ENCODE results near the gene ZNF101.

ZNF101 gene

DNA sequence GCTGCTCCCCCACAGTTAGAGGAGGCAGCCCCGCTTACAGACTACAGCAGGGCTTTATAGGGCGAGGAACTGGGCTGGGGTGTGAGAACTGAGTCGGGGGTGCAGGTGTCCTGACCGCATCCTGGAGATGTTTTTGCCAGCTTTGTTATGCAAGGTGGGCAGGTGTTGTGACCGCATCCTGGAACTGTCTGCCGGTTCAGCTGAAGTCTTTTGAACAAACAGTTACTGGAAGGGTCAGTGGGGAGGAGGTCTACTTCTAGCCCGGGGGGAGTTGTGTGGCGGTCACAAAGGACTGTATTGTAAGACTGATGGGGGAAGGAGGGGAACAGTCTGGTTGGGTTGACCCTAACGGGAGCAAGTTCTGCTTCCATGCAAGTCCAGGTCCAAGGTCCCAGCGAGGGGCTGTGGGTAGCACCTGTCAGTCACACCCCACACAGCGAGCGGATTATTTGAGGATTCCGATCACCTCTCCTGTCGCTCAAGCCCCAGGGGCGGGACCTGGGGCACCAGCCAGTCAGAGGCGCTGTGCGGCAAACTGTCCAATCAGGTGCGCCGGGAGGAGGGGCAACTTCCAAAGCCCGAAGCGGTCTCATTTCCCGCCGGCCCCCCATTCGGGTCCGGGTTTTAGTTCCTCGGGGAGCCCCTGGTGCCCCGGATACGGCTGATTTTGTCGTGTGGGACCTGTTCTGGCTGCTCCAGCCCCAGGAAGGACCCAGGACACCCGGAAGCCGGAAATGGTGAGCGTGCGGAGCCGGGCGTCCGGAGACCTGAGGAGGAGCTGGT, at the start of gene ZNF101:
ZNF101 (plus strand) TSS at position 610 of the 783 bp plus-strand sequence; CDS start at position 735, 125 bp downstream.
- H3K4me3 ChIP-seq (ENCODE audit: low read depth, low read length) = peak within 1 kb of the TSS; percentile 76

DNA sequence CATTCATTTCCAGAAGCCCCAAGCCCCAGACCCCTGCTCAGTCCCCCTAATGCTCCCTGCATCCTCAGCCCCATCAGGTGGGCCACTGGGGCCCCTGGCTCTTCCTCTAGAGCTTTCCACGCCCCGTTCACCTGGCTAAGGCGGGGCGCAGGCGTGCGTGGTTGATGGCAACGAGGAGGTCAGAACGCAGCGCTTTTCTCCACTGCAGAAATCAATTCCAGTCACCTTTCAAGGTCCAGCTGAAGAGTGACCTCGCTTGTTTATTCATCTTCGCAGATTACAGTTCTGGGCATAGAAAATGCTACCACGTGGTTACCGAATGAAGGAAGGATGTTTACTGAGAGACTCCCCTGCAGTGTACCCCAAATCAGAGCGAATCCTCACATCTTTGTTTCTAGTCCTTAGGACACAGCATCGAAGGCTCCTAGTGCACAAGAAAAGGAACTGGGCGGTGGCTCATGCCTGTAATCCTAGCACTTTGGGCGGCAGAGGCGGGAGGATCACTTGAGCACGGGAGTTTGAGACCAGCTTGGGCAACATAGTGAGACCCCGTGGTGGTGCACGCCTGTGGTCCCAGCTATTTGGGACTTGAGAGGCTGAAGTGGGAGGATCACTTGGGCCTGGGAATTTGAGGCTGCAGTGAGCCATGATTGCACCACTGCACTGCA, 49.3 kb upstream of the ZNF101 start:
- peak overlapping the region; percentile 4 for H3K4me3 ChIP-seq (ENCODE audit: low read depth, low read length)

DNA sequence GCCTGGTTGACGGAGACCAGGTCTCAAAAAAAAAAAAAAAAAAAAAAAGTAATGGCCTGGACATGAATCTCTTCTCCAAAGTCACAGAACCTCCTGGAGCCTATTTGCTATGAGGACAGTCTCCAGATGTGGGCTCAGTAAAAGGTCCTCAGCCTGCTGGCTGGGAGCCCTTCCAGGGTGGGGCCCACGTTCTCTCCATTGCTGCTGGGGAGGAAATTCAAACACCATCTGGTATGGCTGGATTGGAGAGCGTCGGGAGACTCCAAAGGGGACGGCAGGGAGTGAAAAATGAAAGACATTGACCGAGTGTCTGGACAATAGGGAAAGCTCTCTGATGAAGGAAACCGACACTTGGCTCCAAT, 48.8 kb upstream of the ZNF101 start:
- H3K4me3 ChIP-seq (ENCODE audit: low read depth, low read length) = no peak overlapping the region

DNA sequence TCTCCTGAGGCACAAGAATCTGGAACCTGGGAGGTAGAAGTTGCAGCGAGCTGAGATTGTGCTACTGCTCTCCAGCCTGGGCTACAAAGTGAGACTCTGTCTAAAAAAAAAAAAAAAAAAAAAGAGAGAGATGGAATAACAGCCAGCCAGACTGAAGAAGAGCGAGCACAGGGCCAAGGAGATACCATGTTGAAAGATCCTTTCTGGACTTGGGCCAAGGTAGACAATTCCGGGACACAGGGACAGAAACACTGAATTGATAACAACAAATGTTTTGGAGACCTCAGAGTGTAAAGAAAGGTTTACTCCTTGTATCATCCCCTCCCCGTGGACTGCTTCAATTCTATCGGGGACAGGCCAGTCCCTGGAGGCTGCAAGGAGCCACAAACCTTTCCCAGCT, 45.3 kb upstream of the ZNF101 start:
- no peak overlapping the region for H3K4me3 ChIP-seq (ENCODE audit: low read depth, low read length)

DNA sequence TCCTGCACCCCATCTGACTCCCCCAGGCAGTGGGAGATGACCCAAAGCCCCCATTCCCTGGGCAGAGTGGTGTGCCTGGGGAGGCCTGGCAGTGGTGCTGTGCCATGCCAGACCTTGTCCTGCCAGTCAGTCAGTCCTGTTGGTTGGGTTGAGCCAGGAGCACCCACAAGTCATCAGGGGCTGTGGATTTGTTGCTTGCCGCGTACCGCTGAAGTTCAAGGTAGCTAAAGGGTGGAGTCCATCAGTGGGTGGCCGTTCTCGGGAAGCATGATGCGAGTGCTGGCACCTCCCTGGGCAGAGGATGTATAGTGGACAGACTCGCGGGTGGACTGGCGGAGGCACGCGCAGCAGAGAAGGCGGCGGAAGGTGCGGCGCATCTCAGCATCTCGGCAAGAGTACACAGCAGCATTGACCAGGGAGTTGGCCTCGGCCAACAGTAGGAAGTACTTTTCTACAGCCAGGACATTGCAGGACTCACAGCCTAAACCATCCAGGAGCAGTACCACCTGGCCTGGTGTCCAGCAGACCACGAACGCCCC, 44.5 kb upstream of the ZNF101 start:
- no peak overlapping the region for H3K4me3 ChIP-seq (ENCODE audit: low read depth, low read length)

DNA sequence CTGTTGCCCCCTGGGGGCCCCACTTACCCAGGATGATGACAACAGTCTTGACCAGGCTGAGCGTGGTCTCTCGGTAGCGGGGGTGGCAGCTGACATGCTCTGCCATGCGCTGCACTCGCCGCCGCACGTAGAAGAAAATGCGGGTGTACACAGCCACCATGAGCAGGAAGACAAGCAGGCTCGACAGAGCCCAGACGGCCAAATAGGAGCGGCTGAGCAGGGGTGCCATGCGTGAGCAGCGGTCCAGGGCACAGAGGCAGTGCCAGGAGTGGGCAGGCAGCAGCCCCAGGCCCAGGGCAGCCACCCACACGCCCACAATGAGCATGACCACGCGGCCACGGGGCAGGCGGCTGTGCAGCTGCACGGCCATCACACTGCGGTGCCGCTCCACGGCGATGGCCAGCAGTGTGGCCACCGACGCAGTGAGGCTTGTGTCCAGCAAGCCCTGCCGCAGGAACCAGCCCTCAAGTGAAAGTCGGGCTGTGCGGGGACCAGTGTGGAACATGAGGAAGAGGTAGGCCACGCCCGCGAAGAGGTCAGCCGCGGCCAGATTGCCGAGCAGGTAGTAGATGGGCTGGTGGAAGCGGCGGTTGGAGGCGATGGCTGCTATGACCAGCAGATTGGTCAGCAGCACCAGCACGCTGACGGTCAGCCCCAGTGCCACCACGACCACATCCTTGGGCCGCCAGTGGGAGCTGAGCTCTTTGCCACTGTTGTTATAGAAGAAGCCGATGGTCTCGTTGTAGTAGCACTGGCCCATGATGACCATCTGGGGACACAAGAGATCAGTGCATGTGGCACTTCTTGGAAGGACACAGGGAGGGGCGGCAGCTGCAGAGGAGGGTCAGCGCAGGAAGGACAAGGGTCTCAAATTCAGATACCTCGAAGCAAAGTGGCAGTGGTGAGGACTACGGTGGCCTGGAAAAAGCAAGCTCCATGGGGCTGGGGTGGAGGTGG, 41.8 kb upstream of the ZNF101 start:
- H3K4me3 ChIP-seq (ENCODE audit: low read depth, low read length) = peak overlapping the region; percentile 82

DNA sequence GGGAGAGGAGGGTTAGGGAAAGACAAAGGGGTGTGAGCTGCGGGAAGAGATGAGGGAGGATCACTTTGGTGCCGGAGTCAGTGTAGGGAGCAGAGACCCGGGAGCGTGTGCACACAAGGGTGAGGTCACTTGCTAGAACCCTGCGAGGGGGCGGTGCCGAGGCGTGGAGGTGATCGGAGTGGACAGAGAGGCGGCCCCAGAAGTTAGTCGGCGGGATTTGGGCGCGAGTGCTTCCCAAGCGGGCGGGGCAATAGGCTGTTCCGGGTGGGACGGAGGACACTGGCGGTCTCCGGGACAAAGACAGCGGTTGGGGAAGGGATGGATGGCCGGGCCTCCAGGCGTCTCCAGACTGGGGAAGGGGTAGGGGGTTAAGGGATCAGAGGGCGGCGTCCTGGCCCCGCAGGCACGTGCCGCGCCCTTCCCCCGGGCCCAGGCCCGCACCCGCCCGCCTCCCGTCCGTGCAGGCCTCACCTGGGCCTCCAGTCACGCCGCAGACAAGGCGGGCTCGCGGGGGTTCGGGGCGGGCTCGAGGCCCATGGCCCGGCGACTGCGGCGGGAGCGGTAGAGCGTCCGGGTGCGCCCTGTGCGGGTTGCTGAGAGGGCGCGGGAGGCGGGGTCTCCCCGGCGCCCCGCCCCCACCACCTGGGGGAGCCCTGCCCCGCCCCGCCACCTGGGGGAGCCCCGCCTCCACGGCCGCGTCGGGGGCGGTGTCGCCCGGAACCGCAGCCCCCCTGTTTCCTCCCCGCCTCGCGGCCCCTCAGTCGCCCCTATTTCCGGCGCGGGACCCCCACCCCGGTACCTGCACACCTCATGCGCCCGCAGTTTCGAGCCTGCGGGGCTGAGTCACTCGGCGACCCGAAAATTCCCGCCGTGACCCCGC, 40.8 kb upstream of the ZNF101 start, which contains the start of gene LPAR2:
LPAR2 (minus strand) TSS at position 600 of the 880 bp plus-strand sequence. CDS start 945 bp downstream, outside the sequence.
- H3K4me3 ChIP-seq (ENCODE audit: low read depth, low read length) = peak within 1 kb of the TSS; percentile 82

DNA sequence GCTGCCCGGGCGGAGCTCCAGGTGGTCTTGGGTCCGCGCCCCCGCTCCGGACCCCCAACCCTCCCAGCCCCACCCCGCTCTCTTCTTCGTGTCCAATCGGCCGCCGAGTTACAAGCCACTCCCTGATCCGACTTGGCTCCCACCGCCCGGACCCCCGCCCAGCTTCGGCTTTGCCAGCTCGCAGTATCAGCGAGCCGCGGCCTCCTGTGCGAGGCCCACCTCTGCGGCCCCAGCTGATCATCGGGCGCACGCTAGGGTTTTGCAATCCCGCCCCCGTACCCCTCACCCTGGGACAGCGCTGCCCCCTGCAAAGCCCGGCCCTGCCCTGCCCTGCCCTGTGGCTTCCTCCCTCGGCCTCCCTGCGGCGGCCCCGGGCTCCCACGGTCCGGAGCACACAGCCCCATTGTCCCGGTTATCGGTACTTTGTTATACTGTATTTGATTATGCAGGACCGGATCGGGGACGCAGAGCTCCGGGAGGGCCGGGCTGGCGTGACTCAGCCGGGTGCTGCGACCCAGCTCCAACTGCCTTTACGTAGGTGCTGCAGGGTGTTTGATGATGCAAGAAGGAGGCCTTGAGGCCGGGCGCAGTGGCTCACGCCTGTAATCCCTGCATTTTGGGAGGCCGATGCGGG, 40.0 kb upstream of the ZNF101 start:
- H3K4me3 ChIP-seq (ENCODE audit: low read depth, low read length) = peak overlapping the region; percentile 21

DNA sequence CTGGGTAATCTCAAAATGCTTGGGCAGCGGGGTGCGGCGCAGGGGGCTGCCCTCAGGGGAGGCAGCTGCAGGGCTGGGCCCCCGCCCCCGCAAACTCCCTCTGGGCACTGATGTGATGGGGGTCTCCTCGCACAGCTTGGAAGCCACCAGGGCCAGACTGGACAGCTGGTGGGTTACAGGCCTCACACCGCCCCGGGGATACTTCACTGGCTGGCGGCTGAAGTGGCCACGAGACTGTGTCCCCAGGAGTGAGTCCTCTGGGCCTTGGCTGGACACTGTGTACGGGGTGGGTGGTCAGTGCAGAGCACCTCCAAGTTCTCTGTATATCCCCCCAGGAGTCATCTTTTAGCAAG, 38.6 kb upstream of the ZNF101 start:
- H3K4me3 ChIP-seq (ENCODE audit: low read depth, low read length) = no peak overlapping the region

DNA sequence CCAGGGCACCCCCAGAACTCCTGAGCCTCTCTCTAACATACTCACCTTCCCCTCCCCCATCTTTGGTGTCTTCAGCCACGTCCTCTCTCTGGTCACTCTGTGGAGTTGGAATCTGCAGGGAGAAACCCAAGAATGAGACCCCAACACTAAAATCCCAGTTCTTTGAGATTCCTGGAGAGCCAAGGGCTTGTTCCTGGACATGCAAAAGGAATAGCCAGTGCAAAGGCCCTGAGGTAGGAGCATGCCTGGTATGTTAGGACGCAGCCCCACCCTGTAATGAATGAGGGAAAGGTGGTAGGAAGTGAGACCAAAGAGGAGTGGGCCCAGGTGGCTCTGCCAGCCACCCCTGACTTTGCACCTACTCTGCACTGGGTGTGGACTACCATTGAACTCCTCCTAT, 38.2 kb upstream of the ZNF101 start:
- no peak overlapping the region for H3K4me3 ChIP-seq (ENCODE audit: low read depth, low read length)

DNA sequence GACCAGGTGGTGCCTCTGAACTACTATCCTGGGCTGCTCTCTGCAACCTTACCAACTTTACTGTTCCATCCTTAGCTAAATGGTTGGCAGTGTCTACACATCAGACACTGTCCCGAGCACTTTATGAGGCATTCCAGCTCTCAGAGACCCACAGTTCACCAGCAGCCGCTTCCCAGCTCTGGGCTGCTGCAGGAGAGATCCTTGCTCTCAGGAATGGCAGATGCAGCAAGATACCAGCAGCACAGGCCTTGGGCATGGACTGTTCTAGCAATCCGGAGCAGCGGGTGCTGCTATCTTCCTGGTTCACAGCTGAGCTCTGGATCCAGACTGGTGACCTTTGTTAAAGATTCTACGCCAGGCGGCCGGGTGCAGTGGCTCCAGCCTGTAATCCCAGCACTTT, 37.3 kb upstream of the ZNF101 start:
- H3K4me3 ChIP-seq (ENCODE audit: low read depth, low read length) = no peak overlapping the region

DNA sequence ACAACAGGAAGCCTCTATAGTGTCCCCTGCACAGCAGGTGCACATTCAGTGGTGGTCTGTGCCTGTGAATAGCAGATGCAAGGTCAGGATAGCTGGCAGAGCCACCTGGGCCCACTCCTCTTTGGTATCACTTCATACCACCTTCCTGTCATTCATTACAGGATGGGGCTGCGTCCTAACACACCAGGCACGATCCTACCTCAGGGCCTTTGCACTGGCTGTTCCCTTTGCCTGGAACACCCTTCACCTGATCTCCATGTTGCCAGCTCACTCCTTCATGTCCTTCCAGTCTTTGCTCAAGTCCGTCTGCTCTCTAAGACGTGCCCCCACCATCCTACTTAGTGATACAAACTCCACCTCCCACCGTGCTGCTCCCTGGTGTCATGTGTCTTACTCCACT, 36.0 kb upstream of the ZNF101 start:
- H3K4me3 ChIP-seq (ENCODE audit: low read depth, low read length) = no peak overlapping the region

DNA sequence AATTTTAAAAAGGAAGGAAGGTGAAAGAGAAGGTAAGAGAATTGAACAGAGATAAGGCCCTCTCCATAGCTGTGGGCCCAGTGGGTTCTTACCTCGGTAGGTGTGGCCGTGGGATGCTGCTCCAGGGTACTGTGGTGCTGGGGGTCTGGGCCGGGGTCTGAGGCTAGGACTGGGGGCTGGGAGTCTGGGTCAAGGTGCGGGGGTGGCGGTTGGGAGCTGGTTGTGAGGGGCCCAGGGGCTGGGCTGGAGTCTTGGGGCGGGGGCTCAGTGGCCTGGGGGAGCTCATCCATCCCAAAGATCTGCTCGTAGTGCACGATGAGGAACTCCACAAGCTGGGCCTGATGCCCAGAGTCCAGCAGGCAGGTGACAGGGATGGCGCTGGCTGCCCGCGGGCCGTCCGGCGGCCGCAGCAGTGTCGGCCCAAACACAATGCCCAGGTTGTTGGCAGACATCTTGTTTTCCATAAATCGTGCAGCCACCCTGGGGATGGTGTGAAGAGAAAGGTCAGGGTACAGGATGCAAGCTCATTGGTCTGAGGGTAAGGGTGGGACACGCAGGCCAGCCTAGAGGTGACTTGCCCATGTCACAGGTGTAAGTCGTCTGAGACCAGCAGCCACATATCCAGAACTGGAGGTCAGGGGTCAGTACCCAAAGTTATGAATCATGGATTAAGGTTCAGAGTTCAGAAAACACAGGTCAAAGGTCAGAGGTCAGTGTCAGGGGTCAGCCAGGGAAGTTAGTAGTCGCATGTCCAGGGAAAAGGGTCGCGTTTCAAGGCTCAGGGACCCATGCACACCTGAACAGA, 34.7 kb upstream of the ZNF101 start:
- no peak overlapping the region for H3K4me3 ChIP-seq (ENCODE audit: low read depth, low read length)

DNA sequence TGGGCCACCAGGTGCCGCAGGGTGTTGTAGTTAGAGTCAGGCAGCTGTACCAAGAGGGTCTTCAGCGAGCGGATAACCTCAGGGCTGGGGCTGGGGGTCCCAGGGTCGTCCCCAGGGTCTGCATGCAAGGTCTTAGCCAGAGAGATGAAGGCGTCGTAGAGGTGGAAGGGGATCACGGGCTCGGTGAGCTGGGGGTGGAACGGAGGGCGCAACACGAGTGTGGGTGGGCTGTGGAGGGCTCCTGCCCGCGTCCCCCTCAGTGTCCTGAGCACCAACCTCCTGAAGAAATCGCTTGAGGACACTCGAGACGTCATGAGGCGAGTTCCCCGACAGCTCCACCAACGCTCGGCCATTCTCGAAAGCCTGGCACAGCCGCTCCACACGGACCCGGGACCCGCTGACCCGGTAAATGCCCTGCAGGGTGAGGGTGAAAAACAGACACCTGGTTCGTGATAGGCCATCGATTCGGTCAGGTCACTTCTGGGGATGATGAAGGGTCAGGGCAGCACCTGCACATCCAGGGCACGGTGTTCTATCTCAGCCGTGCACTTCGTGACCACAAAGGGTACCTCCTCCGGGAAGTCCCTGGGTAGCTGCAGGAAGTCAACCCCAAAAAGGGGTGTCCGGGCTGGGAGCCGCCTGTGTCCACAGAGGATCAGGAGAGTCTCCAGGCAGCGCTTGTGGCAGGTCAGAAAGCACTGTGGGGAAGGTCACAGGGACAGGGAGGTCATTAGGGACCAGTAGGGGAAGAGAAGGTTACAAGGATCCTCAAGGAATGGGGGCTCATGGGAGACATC, 33.9 kb upstream of the ZNF101 start:
- no peak overlapping the region for H3K4me3 ChIP-seq (ENCODE audit: low read depth, low read length)

DNA sequence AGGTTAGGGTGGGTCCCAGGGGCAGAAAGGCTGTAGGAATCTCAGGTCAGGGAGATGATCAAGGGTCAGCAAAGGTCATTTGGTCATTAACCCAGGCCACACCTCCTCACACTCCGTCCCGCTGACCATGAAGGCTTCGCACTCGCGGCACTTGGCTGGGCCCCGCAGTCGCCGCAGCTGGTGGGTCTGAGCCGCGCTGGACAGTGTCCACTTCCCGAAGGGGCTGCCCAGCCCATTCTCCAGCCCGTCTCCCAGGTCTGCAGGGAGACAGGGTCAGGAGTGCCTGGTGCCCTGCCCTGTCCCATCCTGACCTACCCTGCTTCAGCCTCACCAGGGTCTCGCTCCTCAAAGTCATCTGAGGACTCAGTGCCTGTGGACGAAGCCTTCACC, 33.3 kb upstream of the ZNF101 start:
- H3K4me3 ChIP-seq (ENCODE audit: low read depth, low read length) = no peak overlapping the region

DNA sequence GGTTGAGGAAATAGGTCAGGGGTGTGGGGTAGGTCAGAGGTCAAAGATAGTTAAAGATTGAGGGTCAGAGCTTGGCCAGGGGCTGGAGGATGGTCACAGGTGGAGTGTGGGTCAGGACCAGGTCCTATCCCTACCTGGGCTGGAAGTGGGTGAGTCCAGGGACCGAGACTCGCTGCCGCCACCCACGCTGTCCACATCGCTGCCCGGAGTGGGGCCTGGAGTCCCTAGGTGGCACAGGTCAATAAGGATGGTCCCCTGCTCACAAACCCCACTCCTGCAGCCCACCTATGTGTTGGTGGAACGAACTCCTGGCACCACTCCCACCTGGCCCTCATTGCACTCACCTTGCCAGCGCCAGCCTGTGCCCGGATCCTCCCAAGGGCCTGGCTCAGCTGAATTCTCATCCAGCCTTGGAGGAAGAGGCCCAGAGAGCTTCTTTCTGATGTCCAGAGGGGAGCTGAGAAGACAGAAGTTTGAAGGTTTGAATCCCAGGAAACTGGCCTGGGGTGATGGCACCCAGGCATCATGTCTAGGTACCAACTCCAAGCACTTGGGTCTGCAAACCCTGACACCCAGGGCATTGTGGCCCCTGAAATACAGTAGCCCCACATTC, 32.0 kb upstream of the ZNF101 start:
- H3K4me3 ChIP-seq (ENCODE audit: low read depth, low read length) = no peak overlapping the region

DNA sequence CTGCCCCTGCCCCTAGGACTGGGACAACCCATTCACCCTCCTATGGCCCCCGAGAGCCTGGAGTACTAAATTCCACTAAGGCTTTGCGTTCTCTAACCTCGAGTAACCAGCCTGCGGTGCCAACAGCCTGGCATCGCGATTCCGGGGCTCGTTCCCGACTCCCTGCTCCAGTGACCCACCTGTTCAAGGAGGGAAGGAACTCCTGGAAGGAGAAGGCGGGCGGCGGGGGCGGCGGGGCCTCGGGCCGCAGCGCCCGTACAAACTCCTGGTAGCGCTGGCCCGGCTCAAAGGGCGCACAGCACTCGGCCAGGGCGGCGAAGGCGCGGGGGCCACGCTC, 31.5 kb upstream of the ZNF101 start:
- H3K4me3 ChIP-seq (ENCODE audit: low read depth, low read length) = no peak overlapping the region

Data from iPS-11a (cell line).